H1 (cell line): ENCODE results near the gene GP1BB. TPM values are rescaled to one million over a fixed set of nuclear protein-coding genes. Genes with fewer than 3 reads are reported as not detected.

ENCODE experiments used
- CTCF ChIA-PET: fragments of 300-600 bp; sonication (Branson Sonifier 250); formaldehyde crosslinking; loops from one replicate; lab custom pipeline; 2021; ENCODE audit not compliant: partially characterized antibody; lab: Charles Lee
- POLR2A ChIA-PET: fragments of 300-600 bp; sonication (Branson Sonifier 250); formaldehyde crosslinking; loops from one replicate; lab custom pipeline; 2021; ENCODE audit warnings: inconsistent platforms; ENCODE audit not compliant: partially characterized antibody; lab: Charles Lee
- DNase-seq, 2 experiments: peaks; one replicate each; pipeline versions ENCODE4 v3.0.0 to v3.0.0-alpha.2; 2010 to 2022; ENCODE audit warnings: low spot score in 2 of 2, low read depth in 1 of 2, mixed read lengths in 1 of 2
- FAIRE-seq: peaks from 2 replicates; lab custom pipeline; 2011; peaks lifted over from hg19 to GRCh38; lab: Jason Lieb, UNC
- H2AFZ ChIP-seq: 2 replicates; pipeline ENCODE4 v1.8.1; 2012; ENCODE audit warnings: low read length, inconsistent platforms
- H2AK5ac ChIP-seq: 2 replicates; pipeline ENCODE4 v1.6.1; 2013; ENCODE audit warnings: low read depth, low read length
- H2BK120ac ChIP-seq: replicated peaks from 2 replicates; pipeline ENCODE3; 2013; ENCODE audit warnings: low read depth, low read length, inconsistent platforms
- H2BK12ac ChIP-seq: 2 replicates; pipeline ENCODE4 v1.6.1; 2013; ENCODE audit warnings: low read depth, low read length
- H2BK15ac ChIP-seq: 2 replicates; pipeline ENCODE4 v1.6.1; 2013; ENCODE audit warnings: low read length
- H2BK20ac ChIP-seq: 2 replicates; pipeline ENCODE4 v1.6.1; 2013; ENCODE audit warnings: low read length
- H2BK5ac ChIP-seq: 2 replicates; pipeline ENCODE4 v1.6.1; 2013; ENCODE audit warnings: low read depth, low read length
- H3K14ac ChIP-seq: 2 replicates; pipeline ENCODE4 v1.6.1; 2013; ENCODE audit warnings: inconsistent platforms; ENCODE audit not compliant: insufficient read length
- H3K18ac ChIP-seq: 2 replicates; pipeline ENCODE4 v1.6.1; 2013; ENCODE audit warnings: low read length; ENCODE audit errors: extremely low read depth
- H3K23ac ChIP-seq: 2 replicates; pipeline ENCODE4 v1.6.1; 2013; ENCODE audit warnings: inconsistent platforms; ENCODE audit not compliant: insufficient read length
- H3K23me2 ChIP-seq: 2 replicates; pipeline ENCODE4 v1.6.1; 2013; ENCODE audit warnings: low read depth, low read length
- H3K27ac ChIP-seq: 2 replicates; pipeline ENCODE4 v1.6.1; 2011; ENCODE audit warnings: low read depth, low read length, inconsistent platforms
- H3K27me3 ChIP-seq, 4 experiments: replicated peaks in 1 of 4; 1 replicate in 1 of 4; 2 replicates in 3 of 4; pipeline versions ENCODE4 v1.6.1 to v1.8.1; 2011 to 2013; ENCODE audit warnings: low read length in 3 of 4, mild to moderate bottlenecking in 3 of 4, inconsistent platforms in 2 of 4, mixed read lengths in 2 of 4, moderate library complexity in 1 of 4; ENCODE audit not compliant: control insufficient read depth in 3 of 4, insufficient read depth in 3 of 4; ENCODE audit errors: extremely low read depth in 1 of 4
- H3K36me3 ChIP-seq, 4 experiments: 2 replicates each; pipeline versions ENCODE4 v1.6.1 to v1.8.1; 2011 to 2013; ENCODE audit warnings: mild to moderate bottlenecking in 4 of 4, low read length in 3 of 4, moderate library complexity in 2 of 4, control low read depth in 1 of 4, inconsistent platforms in 1 of 4; ENCODE audit not compliant: insufficient read depth in 4 of 4, control insufficient read depth in 2 of 4
- H3K4ac ChIP-seq: replicated peaks from 2 replicates; pipeline ENCODE3; 2013; ENCODE audit warnings: low read length, low read depth, mixed read lengths, inconsistent platforms; ENCODE audit not compliant: insufficient read length
- H3K4me1 ChIP-seq, 4 experiments: replicated peaks in 1 of 4; 1 replicate in 1 of 4; 2 replicates in 3 of 4; pipeline versions ENCODE4 v1.6.1 to v1.8.1; 2011 to 2013; ENCODE audit warnings: low read length in 3 of 4, inconsistent platforms in 2 of 4, mixed read lengths in 1 of 4; ENCODE audit not compliant: insufficient read depth in 4 of 4, control insufficient read depth in 3 of 4
- H3K4me2 ChIP-seq, 2 experiments: 2 replicates each; pipeline versions ENCODE4 v1.6.1 to v1.8.1; 2011 to 2013; ENCODE audit warnings: low read depth in 2 of 2, low read length in 2 of 2, control low read depth in 1 of 2, inconsistent platforms in 1 of 2, mild to moderate bottlenecking in 1 of 2; ENCODE audit not compliant: insufficient read depth in 1 of 2
- H3K4me3 ChIP-seq, 4 experiments: fragments of 200-600, 300-600 bp in 1 of 4; sonication (generic), shearing (Covaris generic), sonication (Bioruptor Twin) in 1 of 4; 2 replicates each; pipeline versions ENCODE4 v1.5.1 to v1.8.1; 2011 to 2016; ENCODE audit warnings: low read length in 4 of 4, low read depth in 3 of 4, control low read depth in 2 of 4, inconsistent platforms in 2 of 4, mild to moderate bottlenecking in 2 of 4, mixed read lengths in 1 of 4, moderate library complexity in 1 of 4; ENCODE audit not compliant: insufficient read depth in 2 of 4; ENCODE audit errors: extremely low read depth in 1 of 4
- H3K56ac ChIP-seq: replicated peaks from 2 replicates; pipeline ENCODE3; 2013; ENCODE audit warnings: low read depth, mild to moderate bottlenecking, mixed read lengths, low read length, inconsistent platforms; ENCODE audit not compliant: insufficient read length
- H3K79me1 ChIP-seq: 2 replicates; pipeline ENCODE4 v1.6.1; 2013; ENCODE audit warnings: low read depth, low read length, control low read depth
- H3K79me2 ChIP-seq, 2 experiments: 2 replicates each; pipeline versions ENCODE4 v1.6.1 to v1.8.1; 2012 to 2013; ENCODE audit warnings: low read length in 2 of 2, mild to moderate bottlenecking in 2 of 2, inconsistent platforms in 1 of 2; ENCODE audit not compliant: insufficient read depth in 2 of 2, control insufficient read depth in 1 of 2
- H3K9ac ChIP-seq, 4 experiments: replicated peaks in 1 of 4; 1 replicate in 1 of 4; 2 replicates in 3 of 4; pipeline versions ENCODE4 v1.6.1 to v1.8.1; 2011 to 2013; ENCODE audit warnings: low read depth in 3 of 4, low read length in 3 of 4, control low read depth in 2 of 4, mild to moderate bottlenecking in 2 of 4, moderate library complexity in 2 of 4, inconsistent platforms in 1 of 4; ENCODE audit errors: extremely low read depth in 1 of 4
- H3K9me3 ChIP-seq, 2 experiments: 2 replicates each; pipeline versions ENCODE4 v1.6.1 to v1.8.1; 2012 to 2013; ENCODE audit warnings: mild to moderate bottlenecking in 2 of 2, moderate library complexity in 2 of 2, control low read depth in 1 of 2, inconsistent platforms in 1 of 2, low read depth in 1 of 2, low read length in 1 of 2, mixed read lengths in 1 of 2; ENCODE audit not compliant: insufficient read depth in 2 of 2
- H4K20me1 ChIP-seq, 2 experiments: replicated peaks in 1 of 2; 2 replicates each; pipeline versions ENCODE3 to v1.8.1; 2011 to 2013; ENCODE audit warnings: inconsistent platforms in 2 of 2, low read length in 2 of 2, mild to moderate bottlenecking in 1 of 2; ENCODE audit not compliant: insufficient read depth in 2 of 2, control insufficient read depth in 1 of 2
- H4K5ac ChIP-seq: 2 replicates; pipeline ENCODE4 v1.6.1; 2013; ENCODE audit warnings: low read length, low read depth, mixed read lengths, inconsistent platforms; ENCODE audit not compliant: insufficient read length
- H4K8ac ChIP-seq: 2 replicates; pipeline ENCODE4 v1.8.0; 2013; ENCODE audit warnings: mild to moderate bottlenecking, moderate library complexity, low read length, inconsistent platforms; ENCODE audit not compliant: insufficient read depth; ENCODE audit errors: extremely low read depth
- H4K91ac ChIP-seq: replicated peaks from 2 replicates; pipeline ENCODE3; 2013; ENCODE audit warnings: low read length, mixed read lengths, inconsistent platforms; ENCODE audit not compliant: insufficient read length
- SUZ12 ChIP-seq: fragments of 200-600 bp; sonication (generic); IDR thresholded peaks from 2 replicates; pipeline ENCODE4 v1.6.1; 2012; ENCODE audit warnings: mild to moderate bottlenecking, inconsistent platforms, low read length, moderate library complexity, mixed read lengths
- WGBS, 2 experiments: shearing (Covaris generic) in 1 of 2; methylation state at CpG; one replicate each; pipeline versions ENCODE4 v1.1.6 to v1.1.7; 2013 to 2015; ENCODE audit warnings: low lambda C conversion rate in 2 of 2, mixed read lengths in 2 of 2, inconsistent platforms in 1 of 2, low coverage in 1 of 2, missing lambda C conversion rate in 1 of 2; ENCODE audit not compliant: insufficient replicate concordance in 2 of 2, insufficient coverage in 1 of 2, insufficient read length in 1 of 2; ENCODE audit errors: extremely low coverage in 1 of 2, missing lambda C conversion rate in 1 of 2; 5-methylcytosine and 5-hydroxymethylcytosine counted together
- polyA plus RNA-seq, 7 experiments: library from polyadenylated mRNA; depleted of rRNA in 3 of 7; stranded (reverse) in 5 of 7; unstranded in 2 of 7; fragments of >200 nt in 5 of 7; fragments of 200-250 nt in 2 of 7; gene quantifications; 1 replicate in 5 of 7; 2 replicates in 1 of 7; 4 replicates in 1 of 7; pipeline versions ENCODE4 v1.2.1 to v1.2.3, GENCODE V29; 2011 to 2013; ENCODE audit warnings: missing spikeins in 2 of 7, mixed read lengths in 2 of 7
- total RNA-seq: library from RNA; stranded (reverse); fragmentation: NEBNext Ultra II Directional; extraction: Animal tissue kit (Norgen Biotek cat#: 25700); gene quantifications from 2 replicates; pipeline ENCODE4 v1.2.1, GENCODE V29; 2021

The GP1BB gene
- total and polyA plus RNA-seq, 2 of the 8 experiments (the other 6 are each of a cell fraction or from before 2014, with no cell fraction given), result 0.36 TPM; not detected in 1

GRCh38 chr22:19766240-19766510 is 42.8 kb downstream of the GP1BB start:
- H3K56ac ChIP-seq, result no peak overlapping the region
- H4K20me1 ChIP-seq, result peaks cover 14 to 32% of the 10 kb centered on the region in 2 experiments
- peaks cover 4% of the 10 kb centered on the region; the same call in 1 of the 2 replicates for H3K23me2 ChIP-seq
- no peak overlapping the region for H3K9ac ChIP-seq
- WGBS, 2 experiments, result 0% methylated on average over 30 of the region's 36 CpGs; no CpG with 5 or more reads in 1 of the 2 experiments
- H2BK15ac ChIP-seq, result no peak overlapping the region
- H2BK120ac ChIP-seq, result no peak overlapping the region
- H4K91ac ChIP-seq, result no peak overlapping the region
- peaks cover 0 to 5% (median 0%) of the 10 kb centered on the region in 4 experiments; a peak in 1 of 8 replicates for H3K36me3 ChIP-seq
- H3K4me2 ChIP-seq, result peak overlapping the region; percentile 61 to 62
- no peak overlapping the region for H2AFZ ChIP-seq
- no peak overlapping the region for H3K27ac ChIP-seq
- no peak overlapping the region for H3K23ac ChIP-seq
- no peak overlapping the region for H3K14ac ChIP-seq
- H3K4ac ChIP-seq, result no peak overlapping the region
- ChIA-PET POLR2A (interaction anchor here (1.6 to 3.1 kb wide), 2 partner anchors 10 to 11 kb away, joined by 4 to 21 read pairs; no protein-coding TSS in a partner anchor), CTCF (interaction anchor here (1.0 to 5.6 kb wide), 5 partner anchors 12 to 157 kb away, joined by 3 to 48 read pairs (median 3); no protein-coding TSS in a partner anchor)
- H2AK5ac ChIP-seq, result no peak overlapping the region
- H2BK20ac ChIP-seq, result no peak overlapping the region
- H2BK5ac ChIP-seq, result no peak overlapping the region
- H4K8ac ChIP-seq, result peak overlapping the region; percentile 40; the same call in 1 of the 2 replicates
- FAIRE-seq (no peak), DNase-seq (peak in 1 of 2 experiments; percentile 67)
- H3K18ac ChIP-seq, result no peak overlapping the region
- H3K4me3 ChIP-seq, result peak overlapping the region in 1 of 4 experiments; percentile 44; a peak in 2 of 8 replicates
- H3K27me3 ChIP-seq, result peaks cover 85 to 98% (median 94%) of the 10 kb centered on the region in 4 experiments
- no peaks in the 10 kb centered on the region for H3K9me3 ChIP-seq
- H4K5ac ChIP-seq, result no peak overlapping the region
- no peak for TF ChIP-seq SUZ12
- no peak overlapping the region for H2BK12ac ChIP-seq
- no peaks in the 10 kb centered on the region for H3K79me2 ChIP-seq
- peaks cover 0 to 47% (median 32%) of the 10 kb centered on the region in 4 experiments; a peak in 6 of 7 replicates for H3K4me1 ChIP-seq
- H3K79me1 ChIP-seq, result no peaks in the 10 kb centered on the region
